Right renal pelvis (tissue), 4 donors: ENCODE measurements around the gene PLCB2. TPM values are rescaled to one million over a fixed set of nuclear protein-coding genes. Genes with fewer than 3 reads are reported as not detected.

Experiments used
- DNase-seq, 4 donors: peaks; one replicate each; pipeline ENCODE4 v3.0.0-alpha.2; 2013; ENCODE audit warnings: low read depth in 4 of 4, low spot score in 3 of 4, missing footprints in 1 of 4
- polyA plus RNA-seq, 4 donors: library from polyadenylated mRNA; unstranded; fragments of 120-200 nt; gene quantifications; one replicate each; pipeline ENCODE4 v1.2.1, GENCODE V29; 2013; ENCODE audit not compliant: insufficient read length in 4 of 4

The PLCB2 gene
- polyA plus RNA-seq, 4 donors = 7.9 to 12.3 (median 10.3) TPM

DNA sequence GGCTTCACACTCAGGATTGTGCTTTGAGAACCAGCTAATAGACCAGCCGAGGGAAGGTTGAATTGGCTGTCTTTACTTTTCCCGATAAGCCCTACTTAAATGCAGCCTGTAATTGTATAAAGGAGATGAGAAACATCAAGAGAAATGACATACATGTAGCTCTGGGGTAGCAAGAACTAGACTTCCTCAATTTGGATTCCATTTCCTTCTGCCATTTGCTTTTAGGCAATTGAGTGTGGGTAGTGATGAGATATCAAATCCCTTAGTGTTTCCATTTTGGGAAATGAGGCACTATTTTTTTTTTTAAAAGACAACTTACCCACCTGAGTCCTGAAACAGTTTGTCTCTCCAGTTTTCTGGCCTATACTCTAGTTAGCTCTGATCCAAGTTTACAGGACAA is 18.0 kb upstream of the PLCB2 start:
- DNase-seq = no peak

DNA sequence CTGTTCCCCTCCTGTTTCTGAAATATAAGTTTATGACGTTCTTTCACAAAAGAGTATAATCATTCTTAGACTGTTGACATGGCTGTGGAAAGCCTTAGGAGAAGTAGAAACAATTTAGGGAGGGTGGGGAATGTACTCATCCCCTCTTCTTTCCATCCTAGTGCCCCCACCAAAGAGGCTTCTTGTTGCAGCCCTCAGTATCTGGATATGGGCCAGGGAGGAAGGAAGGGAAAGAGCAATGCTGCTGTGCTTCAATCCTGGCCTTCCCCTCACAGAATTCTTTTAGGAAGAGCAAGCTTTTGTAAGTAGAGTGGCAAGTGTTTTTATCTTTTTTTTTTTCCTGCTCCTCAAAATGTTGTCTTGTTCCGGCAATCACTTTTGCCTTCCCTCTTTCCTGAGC is 17.5 kb upstream of the PLCB2 start:
- no peak for DNase-seq

DNA sequence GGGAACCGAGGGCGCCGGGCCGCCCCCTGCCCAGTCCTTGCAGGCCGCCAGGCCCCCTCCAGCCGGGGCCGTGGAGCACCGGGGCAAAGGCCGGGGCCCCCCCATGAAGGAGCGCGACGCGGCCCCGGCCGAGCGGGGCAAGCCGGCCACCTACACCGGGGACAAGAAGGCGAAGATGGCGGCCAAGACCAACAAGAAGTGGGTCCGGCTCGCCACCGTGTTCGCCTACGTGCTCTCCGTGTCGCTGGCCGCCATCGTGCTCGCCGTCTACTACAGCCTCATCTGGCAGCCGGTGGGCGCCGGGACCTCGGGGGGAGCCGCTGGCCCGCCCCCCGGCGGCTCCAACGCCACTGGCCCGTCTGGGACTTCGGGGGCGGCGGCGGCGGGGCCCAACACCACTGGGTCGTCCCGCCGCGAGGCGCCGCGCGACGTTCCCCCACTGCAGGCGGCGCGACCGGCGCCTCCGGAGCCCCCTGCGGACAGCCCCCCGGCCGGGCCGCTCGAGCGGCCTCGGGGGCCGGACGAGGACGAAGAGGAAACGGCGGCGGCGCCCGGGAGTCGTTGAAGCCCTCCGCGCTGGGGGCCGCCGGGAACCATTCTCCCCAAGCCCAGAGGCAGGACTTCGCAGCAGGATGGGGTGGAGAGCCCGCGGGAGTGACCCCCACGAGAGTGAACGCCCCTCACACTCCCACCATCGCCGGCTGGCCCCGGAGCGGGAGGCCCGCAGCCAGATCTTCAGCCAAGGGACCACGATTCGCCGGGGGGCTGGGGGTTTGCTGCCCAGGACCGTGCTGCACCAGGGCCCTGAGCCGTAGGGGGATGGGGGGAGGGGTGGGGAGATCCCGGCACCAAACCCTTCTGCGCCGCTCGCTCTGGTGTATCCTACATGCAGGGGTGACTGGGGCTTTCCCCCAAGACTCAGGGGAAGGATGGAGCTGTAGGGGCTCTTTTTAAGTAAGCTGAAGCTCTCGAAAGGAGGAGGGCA is 16.5 kb upstream of the PLCB2 start:
- DNase-seq = no peak

DNA sequence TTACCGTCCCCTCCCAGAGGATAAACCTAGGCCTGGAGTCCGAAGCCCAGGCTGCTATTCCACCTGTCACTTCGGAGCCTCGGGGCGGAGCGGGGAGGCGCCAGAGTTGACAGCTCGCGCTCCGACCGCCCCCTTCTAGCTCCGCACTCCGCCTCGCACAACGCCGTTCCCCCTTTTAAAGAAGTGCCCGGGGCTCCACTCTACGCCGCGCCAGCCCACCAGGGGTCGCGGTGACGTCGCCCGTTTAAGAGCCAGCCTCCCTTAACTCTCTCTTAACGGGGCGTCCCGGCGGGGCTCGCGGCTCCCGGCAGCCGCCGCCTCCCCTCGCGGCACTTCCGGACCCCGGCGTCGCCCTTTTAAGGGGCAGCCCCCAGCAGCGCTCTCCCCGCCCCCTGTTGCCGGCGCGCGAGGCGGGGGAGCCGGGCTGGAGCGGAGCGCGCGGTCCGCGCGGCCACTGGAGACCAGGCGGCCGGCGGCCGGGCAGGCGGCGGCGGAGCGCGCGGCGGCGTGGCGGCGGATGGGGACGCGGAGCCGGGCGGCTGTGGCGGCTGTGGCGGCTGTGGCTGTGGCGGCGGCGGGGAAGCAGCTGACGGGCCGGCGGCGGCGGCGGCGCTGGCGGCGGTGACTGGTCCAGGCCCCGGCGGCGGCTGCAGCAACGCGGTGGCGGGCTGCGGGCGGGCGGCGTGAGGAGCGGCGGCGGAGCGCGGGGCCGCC is 15.7 kb upstream of the PLCB2 start, which contains the start of gene INAFM2:
Gene INAFM2, plus strand, starts transcription at position 454 of the 714 bp plus-strand sequence. CDS start 364 bp downstream, outside the sequence.
- DNase-seq = peak; percentile 87 to 90 (median 87)

DNA sequence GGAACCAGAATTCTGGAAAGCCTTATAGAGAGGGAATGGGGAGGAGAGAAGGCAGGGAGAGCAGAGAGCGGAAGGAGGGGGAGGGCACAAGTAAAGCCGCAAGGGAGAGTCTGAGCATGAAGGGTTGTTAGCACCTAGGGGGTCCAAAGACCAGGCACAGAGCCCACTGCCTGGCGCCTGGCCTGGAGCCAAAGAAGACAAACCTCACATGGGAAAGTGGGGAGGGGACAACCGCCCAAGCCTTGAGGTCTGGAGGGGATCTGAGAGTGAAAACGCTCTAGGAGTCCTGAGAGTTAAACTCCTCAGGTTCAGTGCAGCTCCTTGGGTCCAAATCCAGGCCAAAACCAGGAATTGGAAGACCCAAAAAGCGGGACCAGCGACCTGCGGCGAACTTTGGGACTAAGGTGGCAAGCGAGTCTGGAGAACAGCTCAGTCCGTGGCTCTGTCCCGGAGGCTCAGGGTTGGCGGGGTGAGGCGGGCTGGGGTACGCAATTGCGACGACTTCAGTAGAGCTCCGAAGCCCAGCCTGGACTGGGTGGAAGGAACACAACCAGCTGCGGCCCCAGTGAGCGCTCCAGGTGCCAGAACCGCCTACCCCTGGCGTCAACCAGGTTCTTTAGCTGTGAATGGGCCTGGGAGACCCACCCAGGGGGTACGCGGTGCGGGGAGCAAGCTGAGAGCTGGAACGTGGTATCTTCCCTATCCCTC is 14.9 kb upstream of the PLCB2 start:
- no peak for DNase-seq

DNA sequence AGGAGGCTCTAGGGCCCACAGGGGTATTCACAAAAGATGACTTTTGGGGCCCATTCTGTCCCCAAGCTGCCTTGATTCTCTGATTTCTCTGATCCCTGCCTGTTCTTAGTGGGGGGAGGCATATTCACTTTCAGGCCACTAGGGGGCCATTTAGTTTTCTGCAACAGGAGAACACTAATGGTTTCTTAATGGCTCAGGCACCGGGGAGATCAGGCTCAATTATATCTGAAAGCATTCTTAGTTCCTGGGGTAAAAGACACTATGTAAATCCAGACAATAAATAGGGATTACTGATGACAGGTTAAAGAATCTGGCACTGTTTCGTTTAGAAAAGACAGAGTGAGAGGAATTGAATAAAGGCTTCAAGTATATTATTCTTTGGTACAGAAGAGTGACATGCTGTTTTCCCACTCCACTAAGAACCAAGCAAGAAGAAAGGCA is 13.2 kb upstream of the PLCB2 start:
- no peak for DNase-seq

DNA sequence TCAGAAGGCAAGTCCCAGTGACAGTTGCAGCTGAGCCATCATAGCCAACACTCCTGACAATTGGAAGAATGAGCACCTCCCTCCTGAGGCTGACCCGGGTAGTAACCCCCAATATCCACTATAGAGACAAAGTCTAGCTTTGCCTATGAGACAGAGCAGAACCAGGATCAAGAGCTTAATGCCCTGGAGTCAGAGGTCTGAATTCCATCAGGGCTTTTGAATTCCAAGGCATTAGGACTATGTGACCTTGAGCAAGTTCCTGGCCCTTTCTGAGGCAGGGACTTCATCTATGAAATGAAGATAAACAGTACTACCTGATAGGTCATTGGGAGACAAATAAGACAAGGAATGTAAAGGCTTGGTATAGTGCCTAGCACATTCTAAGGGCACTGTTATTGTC is 12.7 kb upstream of the PLCB2 start:
- DNase-seq = no peak

DNA sequence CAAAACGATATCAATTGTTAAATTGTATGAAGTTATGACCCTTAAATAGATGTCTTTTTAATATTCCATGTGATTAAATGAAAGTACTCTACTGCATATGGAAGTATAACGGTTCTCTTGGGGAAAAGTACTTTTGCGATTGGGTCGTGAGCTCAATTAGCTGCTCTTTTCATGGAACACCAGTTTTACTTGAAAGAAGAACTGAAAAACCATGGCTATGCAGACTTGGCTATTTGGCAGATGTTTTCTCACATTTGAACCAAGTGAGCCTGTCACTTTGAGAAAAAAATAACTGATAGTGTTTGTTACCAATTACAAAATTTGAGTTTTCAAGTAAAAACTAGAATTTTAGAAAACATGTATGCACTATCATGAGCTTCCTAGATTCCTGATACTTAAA is 9.8 kb upstream of the PLCB2 start:
- no peak for DNase-seq

DNA sequence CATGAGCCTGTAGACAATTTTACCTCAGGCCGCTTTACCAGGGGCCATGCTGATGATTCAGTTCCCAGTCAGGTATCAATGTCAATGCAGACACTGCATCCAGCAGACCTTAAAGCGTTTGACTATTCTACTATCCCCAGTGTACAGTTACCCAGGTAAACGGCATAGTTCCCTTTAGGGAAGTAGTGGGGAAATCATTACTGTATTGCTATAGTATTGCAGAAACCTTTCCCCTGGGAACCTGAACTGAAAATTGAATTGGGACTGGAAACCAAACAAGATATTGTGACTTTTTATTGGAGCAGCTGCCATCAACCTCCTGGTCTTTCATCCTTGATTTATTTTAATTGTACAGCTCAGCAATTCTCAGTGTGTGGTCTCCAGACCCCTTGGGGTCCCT is 9.2 kb upstream of the PLCB2 start:
- no peak for DNase-seq

DNA sequence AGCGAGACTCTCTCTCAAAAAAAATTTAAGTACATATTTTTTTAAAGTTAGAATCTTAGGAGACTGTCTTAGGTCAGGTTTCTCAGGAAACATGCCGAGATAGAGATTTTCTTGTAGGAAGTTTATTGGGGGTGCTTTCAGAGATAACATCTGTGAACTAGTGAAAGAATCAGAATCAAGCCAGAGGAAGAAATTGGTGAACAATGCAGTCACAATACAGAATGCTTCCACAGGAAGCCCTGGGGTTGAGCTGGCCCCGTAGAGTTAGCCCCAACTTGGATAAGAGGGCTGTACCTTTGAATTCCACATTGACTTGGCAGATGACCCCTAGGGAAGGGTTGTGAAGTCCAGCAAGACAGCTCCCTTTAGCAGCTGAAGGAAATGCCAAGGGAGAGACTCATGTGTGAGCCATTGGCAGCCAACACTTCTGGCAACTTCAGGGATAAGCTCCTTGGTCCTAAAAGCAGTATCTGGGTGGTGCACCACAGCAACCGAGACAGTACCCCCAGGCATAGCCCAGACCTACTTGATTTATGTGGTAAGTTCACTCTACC is 7.1 kb upstream of the PLCB2 start:
- DNase-seq = no peak

DNA sequence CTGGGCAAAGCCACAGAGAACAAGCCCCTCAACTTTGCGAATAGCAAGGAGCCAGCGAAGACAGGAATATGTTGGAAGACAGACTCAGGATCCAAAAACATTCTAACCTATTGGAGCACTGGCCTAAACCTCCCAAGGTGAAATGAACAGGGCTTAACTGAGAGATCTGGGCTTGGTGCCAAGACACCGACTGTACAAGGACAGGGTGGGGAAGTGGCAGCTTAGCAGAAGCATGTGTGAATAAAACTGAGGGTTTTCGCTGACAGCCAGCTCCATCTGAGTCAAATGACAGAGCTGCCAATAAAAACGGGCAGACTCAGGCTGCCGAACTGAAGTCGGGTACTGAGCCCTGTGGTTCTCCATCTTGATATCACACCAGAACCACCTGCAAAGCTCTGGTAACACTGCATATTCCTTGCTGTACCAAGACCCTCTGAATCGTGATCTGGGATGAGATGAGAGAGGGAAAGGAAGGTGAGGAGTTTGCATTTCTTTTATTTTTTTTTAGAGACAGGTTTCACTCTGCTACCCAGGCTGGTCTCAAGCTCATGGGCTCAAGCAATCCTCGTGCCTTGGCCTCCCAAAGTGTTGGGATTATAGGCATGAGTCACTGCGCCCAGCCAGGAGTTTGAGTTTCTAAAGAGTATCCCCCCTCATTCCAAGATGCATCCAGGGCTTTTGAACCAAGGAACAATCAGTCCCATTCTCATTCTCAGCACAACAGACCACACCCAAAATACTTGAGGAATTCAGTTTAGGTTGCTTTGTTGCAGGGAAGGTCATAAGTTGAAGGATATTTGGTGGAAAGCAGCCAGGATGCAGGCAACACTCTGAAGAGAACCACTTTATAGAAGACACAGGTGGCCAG is 6.0 kb upstream of the PLCB2 start:
- DNase-seq = no peak

DNA sequence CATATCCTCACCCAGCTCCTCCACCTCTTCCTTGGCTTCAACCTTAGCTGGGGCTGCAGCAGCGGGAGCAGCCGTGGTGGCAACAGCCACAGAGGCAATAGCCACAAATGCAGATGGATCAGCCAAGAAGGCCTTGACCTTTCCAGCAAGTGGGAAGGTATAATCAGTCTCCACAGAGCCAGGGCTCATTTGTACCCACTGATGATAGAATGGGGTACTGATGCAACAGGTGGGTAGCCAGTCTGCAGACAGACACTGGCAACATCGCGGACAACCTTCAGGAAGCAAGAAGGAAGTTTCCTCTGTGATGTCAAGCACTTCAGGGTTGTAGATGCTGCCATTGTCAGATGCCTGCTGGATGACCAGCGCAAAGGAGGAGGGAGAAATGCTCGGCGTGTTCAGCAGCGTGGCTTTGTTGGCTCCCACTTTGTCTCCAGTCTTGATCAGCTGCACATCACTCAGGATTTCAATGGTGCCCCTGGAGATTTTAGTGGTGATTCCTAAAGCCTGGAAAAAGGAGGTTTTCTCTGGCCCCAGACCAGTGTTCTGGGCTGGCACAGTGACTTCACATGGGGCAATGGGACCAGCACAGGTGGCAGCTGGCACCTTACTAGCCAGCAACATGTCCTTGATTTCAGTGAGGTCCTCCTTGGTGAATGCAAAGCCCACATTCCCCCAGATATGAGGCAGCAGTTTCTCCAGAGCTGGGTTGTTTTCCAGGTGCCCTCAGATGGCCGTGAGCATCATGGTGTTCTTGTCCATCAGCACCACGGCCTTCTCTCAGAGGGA is 4.8 kb upstream of the PLCB2 start:
- no peak for DNase-seq

DNA sequence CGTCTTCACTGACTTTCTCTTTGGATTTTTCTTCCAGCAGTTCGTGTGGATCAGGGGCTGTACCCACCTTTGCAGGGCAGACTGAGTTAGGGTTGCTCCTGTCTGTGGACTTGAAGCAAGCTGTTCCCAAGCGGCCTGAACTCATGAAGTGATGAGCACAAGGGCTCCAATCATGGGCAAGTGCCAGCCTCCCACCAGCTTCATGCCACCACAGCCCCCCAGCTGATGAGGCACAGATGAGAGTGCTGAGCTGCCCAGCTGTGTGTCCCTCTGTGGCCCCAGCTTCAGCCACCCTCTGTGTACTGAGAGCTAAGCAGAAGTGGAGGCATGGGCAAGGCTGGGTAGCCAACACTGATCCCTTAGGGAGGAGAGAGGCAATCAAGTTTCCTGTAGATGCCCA is 3.3 kb upstream of the PLCB2 start:
- DNase-seq = no peak

DNA sequence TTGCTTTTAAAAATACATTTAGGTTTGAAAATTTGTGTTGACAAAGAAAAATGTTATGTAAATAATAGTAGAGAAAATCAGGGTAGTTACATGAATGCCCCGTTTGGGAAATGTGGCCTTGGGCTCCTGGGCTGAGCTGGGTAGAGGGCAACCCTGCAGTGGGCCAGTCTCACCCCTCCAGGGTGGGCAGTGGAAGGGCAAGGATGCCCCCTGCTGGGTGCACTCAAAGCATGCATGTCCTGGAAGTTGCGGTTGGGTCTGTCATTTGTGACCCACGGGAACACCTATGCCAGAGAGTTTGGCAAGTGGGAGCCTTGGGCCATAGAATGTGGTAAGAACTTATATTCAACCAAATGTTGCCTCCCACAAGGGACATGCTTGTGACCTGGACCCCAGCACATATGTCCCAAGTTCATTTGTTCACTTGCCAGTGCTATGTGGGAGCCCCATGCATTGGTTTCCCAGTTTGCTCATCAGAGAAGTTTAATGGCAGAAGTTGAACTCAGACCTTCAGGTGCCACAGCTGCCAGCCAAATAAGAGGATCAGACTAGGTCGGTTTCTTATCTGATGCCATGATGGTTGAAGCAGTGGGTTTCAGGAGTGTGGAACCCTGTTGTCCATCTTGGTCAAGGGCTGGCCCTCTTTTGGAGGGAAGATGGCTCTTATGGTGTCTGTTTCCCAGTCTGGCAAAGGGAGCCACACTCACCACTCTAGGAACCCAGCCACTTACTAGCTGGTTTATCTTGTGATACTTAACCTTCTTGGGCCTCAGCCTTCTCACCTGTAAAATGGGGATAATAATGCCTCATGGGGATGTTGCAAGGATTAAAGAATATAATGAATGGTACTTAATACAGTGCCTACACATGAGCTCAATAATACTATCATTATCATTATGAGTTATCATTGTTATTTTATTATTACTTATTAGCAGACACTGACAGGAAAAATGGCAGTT is 2.5 kb upstream of the PLCB2 start:
- DNase-seq = no peak

DNA sequence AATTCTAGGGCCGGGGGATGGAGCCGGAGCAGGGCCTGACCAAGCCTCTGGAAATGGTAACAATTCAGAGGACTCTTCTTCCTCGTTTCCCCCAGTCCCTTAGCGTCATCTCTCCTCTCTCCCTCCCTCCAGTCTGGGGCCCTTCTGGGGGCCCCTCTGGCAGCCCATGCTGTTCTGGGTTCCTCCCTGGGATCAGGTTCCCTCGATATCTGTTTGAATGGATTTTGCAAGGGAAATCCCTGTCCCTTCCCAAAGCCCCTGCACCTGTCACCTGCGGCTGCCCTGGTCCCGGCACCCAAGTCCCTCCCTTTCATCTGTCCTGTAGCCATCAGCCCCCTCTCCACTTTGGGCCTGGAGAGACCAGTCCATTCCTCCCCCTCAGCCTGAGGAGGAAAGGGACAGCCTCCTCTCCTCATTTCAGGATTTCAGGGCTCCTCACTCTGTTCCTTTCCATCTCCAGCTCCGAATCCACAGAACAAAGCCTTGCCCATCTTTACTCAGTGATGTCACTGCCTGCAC is 1.7 kb upstream of the PLCB2 start:
- DNase-seq = no peak

DNA sequence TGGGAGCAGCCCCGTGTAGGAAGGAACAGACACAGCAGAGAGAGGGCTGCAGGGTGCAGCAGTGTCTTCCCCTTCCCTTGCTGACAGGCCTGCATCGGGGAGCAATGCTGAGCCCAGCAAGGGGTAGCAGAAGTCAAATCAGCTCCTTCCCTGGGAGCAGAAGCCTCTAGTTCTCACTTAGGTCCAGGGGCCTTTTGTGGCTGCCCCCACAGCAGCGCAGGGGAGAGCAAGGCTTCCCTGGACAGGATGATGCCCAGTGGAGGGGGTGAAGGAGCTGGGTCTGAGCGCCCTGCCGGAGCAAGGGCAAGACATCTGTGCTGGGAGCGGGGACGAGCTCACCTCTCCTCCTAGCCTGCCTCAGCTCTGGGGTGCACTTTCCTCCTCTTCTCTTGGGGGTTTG is 827 bp downstream of the PLCB2 start:
- DNase-seq = no peak

DNA sequence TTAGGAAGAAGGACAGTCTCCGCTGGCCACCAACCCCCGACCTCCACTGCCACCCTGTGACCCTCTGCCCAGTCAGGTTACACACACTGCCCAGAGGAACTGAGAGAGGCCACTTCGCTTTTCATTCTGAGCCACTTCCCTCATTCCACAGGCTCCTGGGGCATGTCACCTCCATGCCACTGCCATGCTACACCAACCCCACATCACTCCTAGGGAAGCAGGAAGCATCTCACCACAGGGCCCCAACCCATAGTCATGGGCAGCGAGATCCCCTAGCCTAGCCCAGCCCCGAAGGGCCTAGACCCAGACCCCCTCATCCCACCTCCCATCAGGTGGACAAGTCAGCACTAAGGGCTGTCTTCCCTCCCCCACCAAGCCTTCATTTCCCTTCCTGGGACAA is 1.4 kb downstream of the PLCB2 start:
- DNase-seq = no peak

DNA sequence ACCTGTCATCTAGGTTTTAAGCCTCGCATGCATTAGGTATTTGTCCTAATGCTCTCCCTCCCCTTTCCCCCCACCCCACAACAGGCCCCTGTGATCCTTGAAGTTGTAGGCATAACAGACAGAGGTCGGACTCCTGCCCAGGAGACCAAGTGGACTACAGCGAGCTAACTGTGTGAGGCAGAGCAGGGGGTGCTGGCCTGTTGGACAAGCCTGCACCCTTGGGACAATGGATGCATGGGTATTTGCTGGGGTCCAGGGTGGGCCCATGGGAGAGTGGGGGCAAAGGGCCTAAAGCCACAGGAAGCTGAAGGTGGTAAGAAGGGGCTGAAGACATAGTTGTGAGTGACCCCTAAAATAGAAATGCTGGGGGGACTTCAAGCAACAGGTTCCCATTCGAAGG is 2.5 kb downstream of the PLCB2 start:
- DNase-seq = no peak
